ENCODE data around the gene DDX56. TPM values are rescaled to one million over a fixed set of nuclear protein-coding genes. Genes with fewer than 3 reads are reported as not detected.

Gene DDX56
- polyA plus RNA-seq, 1 of the 3 experiments (the other 2 are of a cell fraction): 97.1 TPM

DNA sequence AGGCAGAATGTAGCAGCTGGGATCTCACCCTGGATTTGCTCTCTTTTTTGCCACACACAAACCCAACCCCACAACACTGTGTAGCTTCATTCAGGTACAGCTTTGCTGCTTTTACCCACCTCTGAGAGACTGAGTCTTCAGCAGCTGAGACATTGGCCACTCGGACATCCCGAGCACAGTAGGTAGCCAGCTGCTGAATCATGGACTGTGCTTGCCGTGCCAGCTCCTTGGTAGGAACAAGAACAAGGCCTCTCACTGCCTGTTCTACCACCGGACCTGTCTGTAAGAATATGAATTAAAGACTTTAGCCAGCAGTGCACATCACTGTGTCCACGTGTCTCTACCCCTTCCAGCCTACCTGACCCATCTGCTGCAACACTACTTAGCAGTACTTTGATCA, 937 bp downstream of the DDX56 start:
- POLR2A ChIA-PET: interaction anchor here (0.8 to 2.6 kb wide), 4 partner anchors 9 to 82 kb away, joined by 3 to 16 read pairs (median 8); partner anchors contain the start of genes NUDCD3 and TMED4
- H2AFZ ChIP-seq (ENCODE audit: low read depth): no peak overlapping the region
- peaks cover 52 to 58% of the 10 kb centered on the region in 2 experiments for H3K36me3 ChIP-seq (replicated peaks in 1 of 2; ENCODE audit: control insufficient read depth in 1 of 2, insufficient read depth in 2 of 2, low read length in 1 of 2)

DNA sequence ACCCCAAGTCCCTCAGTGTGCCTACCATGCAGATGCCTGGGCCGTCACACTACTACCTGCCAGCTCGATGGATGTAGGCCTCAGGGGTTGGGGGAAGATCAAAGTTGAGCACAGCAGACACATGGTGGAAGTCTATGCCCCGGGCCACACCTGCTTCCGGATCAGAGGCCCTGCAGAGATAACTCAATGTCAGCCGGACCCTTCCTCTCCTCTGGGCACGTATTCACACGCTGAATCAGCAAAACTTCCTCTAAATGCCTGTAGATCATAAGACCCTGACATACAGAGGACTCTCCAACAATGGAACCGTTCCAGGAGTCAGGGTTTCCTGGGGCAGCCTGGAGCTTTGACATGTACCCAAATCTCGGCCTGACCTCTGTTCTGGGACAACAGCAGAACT, 3.7 kb downstream of the DDX56 start:
- peaks cover 6% of the 10 kb centered on the region for H3F3A ChIP-seq (replicated peaks; ENCODE audit: insufficient read depth)
- no peak overlapping the region for H3K9ac ChIP-seq
- DNase-seq: no peak
- peaks cover 50 to 76% of the 10 kb centered on the region in 2 experiments for H3K36me3 ChIP-seq (replicated peaks in 1 of 2; ENCODE audit: control insufficient read depth in 1 of 2, insufficient read depth in 2 of 2, low read length in 1 of 2)
- peaks cover 48% of the 10 kb centered on the region for H3K79me2 ChIP-seq (ENCODE audit: insufficient read depth)
- H3K27me3 ChIP-seq (ENCODE audit: insufficient read depth): no peaks in the 10 kb centered on the region
- no peak overlapping the region for H3K4me3 ChIP-seq (ENCODE audit: low read depth in 2 of 2, low read length in 1 of 2)
- no peaks in the 10 kb centered on the region for H3K9me3 ChIP-seq
- TF ChIP-seq, protein P1, sequence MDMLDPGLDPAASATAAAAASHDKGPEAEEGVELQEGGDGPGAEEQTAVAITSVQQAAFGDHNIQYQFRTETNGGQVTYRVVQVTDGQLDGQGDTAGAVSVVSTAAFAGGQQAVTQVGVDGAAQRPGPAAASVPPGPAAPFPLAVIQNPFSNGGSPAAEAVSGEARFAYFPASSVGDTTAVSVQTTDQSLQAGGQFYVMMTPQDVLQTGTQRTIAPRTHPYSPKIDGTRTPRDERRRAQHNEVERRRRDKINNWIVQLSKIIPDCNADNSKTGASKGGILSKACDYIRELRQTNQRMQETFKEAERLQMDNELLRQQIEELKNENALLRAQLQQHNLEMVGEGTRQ (IDR thresholded peaks at IDR 0.05; ENCODE audit: borderline replicate concordance, low read depth, low read length): no peak
- TF ChIP-seq ELF1 (IDR thresholded peaks at IDR 0.05) (no peak), SMC3 (IDR thresholded peaks at IDR 0.05; ENCODE audit: low read depth, low read length) (no peak), USF1 (IDR thresholded peaks at IDR 0.05; ENCODE audit: borderline replicate concordance, low read depth) (no peak), CHD2 (IDR thresholded peaks at IDR 0.05; ENCODE audit: low read length, partially characterized antibody) (no peak), EP300 (IDR thresholded peaks at IDR 0.05; ENCODE audit: borderline replicate concordance in 1 of 2, low read depth in 1 of 2, low read length in 1 of 2) (no peak), RAD21 (IDR thresholded peaks at IDR 0.05; ENCODE audit: low read length) (no peak), GABPA (IDR thresholded peaks at IDR 0.05; ENCODE audit: low read depth) (no peak), NFIC (IDR thresholded peaks at IDR 0.05; ENCODE audit: borderline replicate concordance) (no peak)
- TF ChIP-seq, protein P2, sequence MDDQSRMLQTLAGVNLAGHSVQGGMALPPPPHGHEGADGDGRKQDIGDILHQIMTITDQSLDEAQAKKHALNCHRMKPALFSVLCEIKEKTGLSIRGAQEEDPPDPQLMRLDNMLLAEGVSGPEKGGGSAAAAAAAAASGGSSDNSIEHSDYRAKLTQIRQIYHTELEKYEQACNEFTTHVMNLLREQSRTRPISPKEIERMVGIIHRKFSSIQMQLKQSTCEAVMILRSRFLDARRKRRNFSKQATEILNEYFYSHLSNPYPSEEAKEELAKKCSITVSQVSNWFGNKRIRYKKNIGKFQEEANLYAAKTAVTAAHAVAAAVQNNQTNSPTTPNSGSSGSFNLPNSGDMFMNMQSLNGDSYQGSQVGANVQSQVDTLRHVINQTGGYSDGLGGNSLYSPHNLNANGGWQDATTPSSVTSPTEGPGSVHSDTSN (IDR thresholded peaks at IDR 0.05): no peak
- H2AFZ ChIP-seq (ENCODE audit: low read depth): no peak overlapping the region
- no peak overlapping the region for H3K27ac ChIP-seq (ENCODE audit: low read depth in 2 of 2, low read length in 1 of 2)
- H3K4me1 ChIP-seq (ENCODE audit: control insufficient read depth in 1 of 2, insufficient read depth in 2 of 2, low read depth in 1 of 2, low read length in 1 of 2): peaks cover 7 to 17% of the 10 kb centered on the region in 2 experiments
- WGBS (ENCODE audit: low lambda C conversion rate): 93% methylated on average over 9 of the region's 9 CpGs
- ChIA-PET POLR2A (interaction anchor here (0.6 kb wide), 1 partner anchor 8 kb away, joined by 3 read pairs; no protein-coding TSS in a partner anchor), CTCF (interaction anchor here (0.9 to 1.5 kb wide), 4 partner anchors 8 to 46 kb away, joined by 3 read pairs; no protein-coding TSS in a partner anchor)
- no peaks in the 10 kb centered on the region for H3K9me2 ChIP-seq
- H3K4me2 ChIP-seq: no peak overlapping the region
- peaks cover 9% of the 10 kb centered on the region for H4K20me1 ChIP-seq (ENCODE audit: insufficient read depth)

More for the DNA sequence above, 937 bp downstream of the DDX56 start:
- H3K4me2 ChIP-seq: peak overlapping the region; percentile 97
- peaks cover 16% of the 10 kb centered on the region for H3F3A ChIP-seq (replicated peaks; ENCODE audit: insufficient read depth)
- H3K27ac ChIP-seq (ENCODE audit: low read depth in 2 of 2, low read length in 1 of 2): peak overlapping the region; percentile 57 to 83; a peak in 1 of 4 replicates
- DNase-seq: no peak
- TF ChIP-seq USF1 (IDR thresholded peaks at IDR 0.05; ENCODE audit: borderline replicate concordance, low read depth): no peak
- TF ChIP-seq TAF1 (IDR thresholded peaks at IDR 0.05; ENCODE audit: borderline replicate concordance, low read depth, low read length): no peak
- no peak for TF ChIP-seq ELF1 (IDR thresholded peaks at IDR 0.05)
- peaks cover 62% of the 10 kb centered on the region for H3K79me2 ChIP-seq (ENCODE audit: insufficient read depth)
- CTCF ChIA-PET: interaction anchor here (0.6 to 12.5 kb wide), 9 partner anchors 7 to 1350 kb away, joined by 3 to 98 read pairs (median 4); partner anchors contain the start of gene PPIA
- peak overlapping the region; percentile 87 to 94 for H3K4me3 ChIP-seq (ENCODE audit: low read depth in 2 of 2, low read length in 1 of 2)
- no peaks in the 10 kb centered on the region for H3K9me2 ChIP-seq
- H3K9me3 ChIP-seq: no peaks in the 10 kb centered on the region
- no peaks in the 10 kb centered on the region; the same call in 1 of the 2 replicates for H4K20me1 ChIP-seq (ENCODE audit: insufficient read depth)
- WGBS (ENCODE audit: low lambda C conversion rate): 23% methylated on average over 5 of the region's 5 CpGs
- H3K4me1 ChIP-seq (ENCODE audit: control insufficient read depth in 1 of 2, insufficient read depth in 2 of 2, low read depth in 1 of 2, low read length in 1 of 2): peaks cover 7 to 17% of the 10 kb centered on the region in 2 experiments
- H3K27me3 ChIP-seq (ENCODE audit: insufficient read depth): no peaks in the 10 kb centered on the region
- peak overlapping the region; percentile 89 for H3K9ac ChIP-seq
